Dermis microvascular lymphatic vessel endothelial cell (primary cell): ENCODE results near the gene YIPF2. TPM values are rescaled to one million over a fixed set of nuclear protein-coding genes. Genes with fewer than 3 reads are reported as not detected.
"Not testable (repeated sequence)": the region's sequence is repeated elsewhere in the genome, so short reads cannot be mapped to it uniquely, and the experiment has no call there.

Experiments used
- DNase-seq, 2 donors: peaks; one replicate each; pipeline versions ENCODE4 v3.0.0 to v3.0.0-alpha.2; 2010; ENCODE audit warnings: low read depth in 2 of 2
- total RNA-seq: library from RNA; depleted of rRNA; stranded (reverse); fragments of >200 nt; gene quantifications from 2 replicates; pipeline ENCODE4 v1.2.1, GENCODE V29; 2014

The YIPF2 gene
- total RNA-seq, 1 donor from 2014 or later = 71.2 TPM

DNA sequence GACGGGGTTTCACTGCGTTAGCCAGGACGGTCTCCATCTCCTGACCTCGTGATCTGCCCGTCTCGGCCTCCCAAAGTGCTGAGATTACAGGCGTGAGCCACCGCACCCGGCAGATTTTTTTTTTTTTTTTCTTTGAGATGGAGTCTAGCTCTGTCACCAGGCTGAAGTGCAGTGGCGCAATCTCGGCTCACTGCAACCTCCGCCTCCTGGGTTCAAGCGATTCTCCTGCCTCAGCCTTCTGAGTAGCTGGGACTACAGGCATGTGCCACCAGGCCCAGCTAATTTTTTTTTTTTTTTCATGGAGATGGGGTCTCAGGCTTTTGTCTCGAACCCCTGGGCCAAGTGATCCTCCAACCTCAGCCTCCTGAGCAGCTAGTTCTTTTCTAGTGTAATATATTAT lies 13.2 kb upstream of the YIPF2 start:
- DNase-seq = not testable (repeated sequence)

DNA sequence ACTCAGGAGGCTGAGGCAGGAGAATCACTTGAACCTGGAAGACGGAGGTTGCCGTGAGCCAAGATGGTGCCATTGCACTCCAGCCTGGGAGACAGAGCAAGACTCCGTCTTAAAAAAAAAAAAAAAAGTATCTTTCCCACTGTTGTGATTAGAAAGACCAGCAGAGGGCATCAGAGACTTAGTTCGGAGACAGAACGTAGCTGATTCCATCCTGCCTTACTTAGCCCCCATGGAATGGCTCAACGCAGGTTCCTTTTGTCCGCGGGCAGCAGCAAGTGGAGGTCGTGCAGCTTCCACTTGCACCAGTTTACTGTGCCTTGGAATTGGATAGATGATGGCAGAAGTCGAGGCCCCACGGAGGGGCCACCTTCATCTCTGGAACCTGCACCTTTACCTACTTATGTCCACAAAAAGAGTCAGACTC lies 8.2 kb upstream of the YIPF2 start:
- DNase-seq = peak; percentile 66 to 81

DNA sequence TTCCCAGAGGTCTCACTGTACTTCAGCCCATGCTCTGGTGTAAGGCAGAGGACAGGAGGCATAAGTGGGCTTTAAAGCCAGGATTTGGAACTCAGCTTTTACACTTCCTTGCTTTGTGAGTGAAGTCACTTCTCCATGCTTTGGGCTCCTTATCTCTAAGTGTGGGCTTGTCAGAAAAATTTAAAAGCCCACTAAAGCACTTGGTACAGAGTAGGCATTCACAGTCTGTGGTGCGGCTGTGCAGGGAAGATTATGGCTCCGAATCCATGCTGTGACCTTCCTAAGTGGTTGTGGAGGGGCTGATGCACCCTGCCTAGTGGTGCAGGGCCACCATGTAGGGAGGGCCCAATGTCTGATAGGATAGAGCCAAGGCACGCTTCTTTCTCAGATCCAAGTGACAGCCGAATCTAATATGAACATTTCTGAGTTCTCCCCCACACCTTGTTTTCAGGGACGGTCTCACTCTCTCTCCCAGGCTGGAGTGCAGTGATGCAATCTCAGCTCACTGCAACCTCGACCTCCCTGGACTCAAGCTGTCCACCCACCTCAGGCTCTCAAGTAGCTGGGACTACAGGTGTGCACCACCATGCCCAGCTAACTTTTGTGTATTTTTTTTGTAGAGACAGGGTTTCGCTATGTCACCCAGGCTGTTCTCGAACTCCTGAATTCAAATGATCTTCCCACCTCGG lies 7.1 kb upstream of the YIPF2 start:
- no peak for DNase-seq

DNA sequence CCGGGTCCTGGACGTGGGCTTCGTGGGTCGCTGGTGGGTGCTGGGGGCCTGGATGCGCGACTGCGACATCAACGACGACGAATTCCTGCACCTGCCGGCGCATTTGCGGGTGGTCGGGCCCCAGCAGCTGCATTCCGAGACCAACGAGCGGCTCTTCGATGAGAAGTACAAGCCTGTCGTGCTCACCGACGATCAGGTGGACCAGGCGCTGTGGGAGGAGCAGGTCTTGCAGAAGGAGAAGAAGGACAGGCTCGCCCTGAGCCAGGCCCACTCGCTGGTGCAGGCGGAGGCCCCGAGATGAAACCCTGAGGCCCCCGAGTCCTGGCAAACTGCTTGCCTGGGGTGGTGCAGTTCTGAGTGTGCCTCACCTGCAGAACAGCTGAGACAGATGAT lies 959 bp upstream of the YIPF2 start:
- no peak for DNase-seq

DNA sequence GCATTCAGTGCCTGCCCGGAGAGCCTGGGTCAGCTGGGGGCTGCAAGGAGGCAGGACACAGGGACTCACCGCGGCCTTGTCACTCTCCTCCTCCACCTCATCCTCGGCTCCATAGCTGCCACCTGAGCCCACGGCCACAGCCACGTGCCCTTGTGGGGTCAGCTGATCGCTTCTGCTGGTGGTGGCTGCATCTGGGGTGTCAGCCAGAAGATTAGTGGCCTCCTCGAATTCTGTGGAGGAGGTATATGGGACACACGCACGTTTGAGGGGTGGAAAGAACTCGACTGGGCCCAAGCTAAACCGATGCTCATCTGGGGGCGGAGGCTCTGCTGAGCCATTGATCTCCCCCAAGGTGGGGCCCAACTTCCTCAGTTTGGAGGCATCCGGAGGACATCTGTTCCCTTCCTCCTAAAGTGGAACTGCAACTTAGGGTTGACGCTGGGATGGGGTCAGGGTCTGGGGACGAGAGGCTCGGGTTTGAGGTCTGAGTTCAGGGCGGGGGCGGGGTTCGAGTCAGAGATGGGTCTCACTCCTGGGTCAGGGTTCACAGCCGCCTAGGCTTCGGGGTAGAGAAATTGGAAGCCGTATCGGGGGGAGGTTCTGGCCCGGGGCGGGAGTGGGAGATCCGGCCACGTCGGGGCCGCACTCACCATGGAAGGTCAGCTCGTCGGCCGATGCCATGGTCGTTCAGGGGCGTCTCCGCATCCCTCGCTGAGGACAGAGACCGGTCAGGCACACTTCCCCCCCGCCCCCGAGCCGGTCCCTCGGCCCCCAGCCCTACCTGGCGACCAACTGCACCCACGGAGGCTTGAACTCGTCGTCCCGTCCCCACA lies 493 bp downstream of the YIPF2 start:
- DNase-seq = no peak

DNA sequence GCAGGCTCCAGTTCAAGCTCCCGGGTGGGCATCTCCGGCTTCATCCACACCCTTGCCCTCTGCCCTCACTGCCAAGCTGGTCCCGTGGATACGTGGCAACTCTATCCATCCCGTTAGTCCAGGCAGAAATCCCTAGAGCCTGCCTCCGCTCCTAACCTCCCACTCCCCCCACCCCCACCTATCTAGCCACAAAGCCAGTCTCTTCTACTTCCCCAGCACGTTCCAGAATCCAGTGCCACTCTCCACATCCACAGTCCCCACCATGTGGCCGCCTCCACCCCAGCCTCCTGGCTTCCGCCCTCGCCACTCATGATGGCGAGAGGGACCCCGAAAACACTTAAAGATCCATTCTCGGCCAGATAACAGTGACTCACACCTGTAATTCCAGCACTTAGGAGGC lies 3.8 kb downstream of the YIPF2 start:
- DNase-seq = no peak

DNA sequence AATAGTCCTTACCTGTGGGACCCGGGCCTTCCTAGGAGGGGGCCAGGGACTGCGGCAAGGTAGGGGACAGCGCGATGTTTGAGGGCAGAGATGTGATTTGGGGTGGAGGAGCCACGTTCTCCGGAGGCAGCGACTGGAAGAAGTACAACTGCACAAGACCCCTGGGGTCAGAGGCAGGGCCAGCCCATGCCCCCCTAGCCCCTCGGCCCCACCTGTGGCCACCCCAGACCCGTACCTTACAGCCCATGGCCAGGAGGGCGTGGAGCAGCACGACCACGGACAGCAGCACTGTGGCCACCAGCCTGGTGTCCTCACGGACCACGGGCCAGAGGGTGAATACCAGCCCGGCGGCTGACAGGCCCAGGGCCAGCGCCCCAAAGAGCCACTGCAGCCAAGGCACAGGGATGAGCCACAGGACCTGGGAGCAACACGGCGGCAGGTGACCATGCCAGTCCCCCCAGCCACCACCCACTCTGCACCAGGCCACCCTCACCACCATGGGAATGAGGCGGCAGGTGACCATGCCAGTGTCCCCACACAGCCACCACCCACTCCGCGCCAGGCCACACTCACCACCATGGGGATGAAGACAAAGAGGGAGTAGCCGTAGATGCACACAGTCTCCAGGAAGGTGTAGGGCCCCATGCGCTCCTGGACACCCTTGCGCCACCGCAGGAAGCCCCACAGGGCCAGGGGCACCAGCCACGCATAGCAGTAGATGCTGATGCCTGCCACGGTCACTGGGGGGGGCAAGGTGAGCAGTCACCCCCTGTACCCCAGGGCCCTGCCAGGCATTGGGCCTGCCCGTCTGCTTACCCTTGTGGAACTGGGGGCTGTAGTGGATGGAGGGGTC lies 5.0 kb downstream of the YIPF2 start:
- DNase-seq = no peak

DNA sequence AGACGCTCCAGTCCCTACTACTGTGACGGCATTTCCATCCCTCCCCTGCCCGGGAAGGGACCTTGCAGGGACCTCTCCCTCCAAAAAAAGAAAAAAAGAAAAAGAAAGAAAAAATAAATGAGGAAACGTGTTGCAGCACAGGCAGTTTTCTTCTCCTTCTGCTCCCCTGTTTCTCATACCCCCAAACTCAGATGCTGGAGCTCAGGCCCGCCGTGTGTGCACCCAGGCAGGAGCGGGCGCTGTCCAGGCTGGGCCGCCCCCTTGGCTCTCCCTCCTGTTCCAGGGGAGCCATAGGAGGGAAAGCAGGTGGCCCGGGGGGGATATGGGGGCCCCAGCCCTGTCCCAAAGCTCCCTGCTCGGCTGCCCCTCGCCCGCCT lies 5.8 kb downstream of the YIPF2 start:
- DNase-seq = no peak

DNA sequence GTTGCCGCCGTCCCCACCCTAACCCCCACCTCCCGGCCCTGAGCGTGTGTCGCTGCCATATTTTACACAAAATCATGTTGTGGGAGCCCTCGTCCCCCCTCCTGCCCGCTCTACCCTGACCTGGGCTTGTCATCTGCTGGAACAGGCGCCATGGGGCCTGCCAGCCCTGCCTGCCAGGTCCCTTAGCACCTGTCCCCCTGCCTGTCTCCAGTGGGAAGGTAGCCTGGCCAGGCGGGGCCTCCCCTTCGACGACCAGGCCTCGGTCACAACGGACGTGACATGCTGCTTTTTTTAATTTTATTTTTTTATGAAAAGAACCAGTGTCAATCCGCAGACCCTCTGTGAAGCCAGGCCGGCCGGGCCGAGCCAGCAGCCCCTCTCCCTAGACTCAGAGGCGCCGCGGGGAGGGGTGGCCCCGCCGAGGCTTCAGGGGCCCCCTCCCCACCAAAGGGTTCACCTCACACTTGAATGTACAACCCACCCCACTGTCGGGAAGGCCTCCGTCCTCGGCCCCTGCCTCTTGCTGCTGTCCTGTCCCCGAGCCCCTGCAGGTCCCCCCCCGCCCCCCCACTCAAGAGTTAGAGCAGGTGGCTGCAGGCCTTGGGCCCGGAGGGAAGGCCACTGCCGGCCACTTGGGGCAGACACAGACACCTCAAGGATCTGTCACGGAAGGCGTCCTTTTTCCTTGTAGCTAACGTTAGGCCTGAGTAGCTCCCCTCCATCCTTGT lies 6.4 kb downstream of the YIPF2 start:
- DNase-seq = no peak

DNA sequence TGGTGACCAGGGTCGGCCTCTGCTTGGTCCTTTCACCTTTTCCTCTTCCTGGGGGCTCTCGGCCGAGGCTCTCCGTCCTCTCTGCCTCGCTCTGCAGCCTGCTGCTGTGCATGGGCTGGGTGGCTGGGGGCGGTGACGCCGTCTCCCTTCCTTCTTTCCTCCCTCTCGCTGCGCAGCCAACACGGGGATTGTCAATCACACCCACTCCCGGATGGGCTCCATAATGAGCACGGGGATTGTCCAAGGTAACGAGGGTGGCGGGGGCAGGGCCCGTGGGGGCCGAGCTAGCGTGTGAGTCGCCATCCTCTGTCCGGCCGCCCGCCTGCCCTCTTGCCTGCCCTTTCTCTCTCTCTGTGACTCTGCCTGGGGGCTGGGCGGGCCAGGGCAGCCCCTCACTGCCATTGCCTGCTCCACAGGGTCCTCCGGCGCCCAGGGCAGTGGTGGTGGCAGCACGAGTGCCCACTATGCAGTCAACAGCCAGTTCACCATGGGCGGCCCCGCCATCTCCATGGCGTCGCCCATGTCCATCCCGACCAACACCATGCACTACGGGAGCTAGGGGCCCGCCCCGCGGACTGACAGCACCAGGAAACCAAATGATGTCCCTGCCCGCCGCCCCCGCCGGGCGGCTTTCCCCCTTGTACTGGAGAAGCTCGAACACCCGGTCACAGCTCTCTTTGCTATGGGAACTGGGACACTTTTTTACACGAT lies 7.1 kb downstream of the YIPF2 start:
- no peak for DNase-seq

DNA sequence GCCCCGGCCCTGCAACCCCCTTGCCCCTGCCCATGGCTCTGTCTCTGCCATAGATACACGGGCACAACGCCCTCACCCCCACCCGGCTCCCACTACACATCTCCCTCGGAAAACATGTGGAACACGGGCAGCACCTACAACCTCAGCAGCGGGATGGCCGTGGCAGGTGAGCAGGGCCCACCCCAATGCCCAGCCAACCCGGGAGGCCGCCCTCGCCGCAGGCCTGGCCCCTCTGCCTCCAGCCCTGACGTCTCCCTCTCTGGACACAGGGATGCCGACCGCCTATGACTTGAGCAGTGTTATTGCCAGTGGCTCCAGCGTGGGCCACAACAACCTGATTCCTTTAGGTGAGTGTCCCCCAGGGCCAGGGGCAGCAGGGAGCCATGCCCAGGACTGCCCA lies 7.7 kb downstream of the YIPF2 start:
- no peak for DNase-seq

DNA sequence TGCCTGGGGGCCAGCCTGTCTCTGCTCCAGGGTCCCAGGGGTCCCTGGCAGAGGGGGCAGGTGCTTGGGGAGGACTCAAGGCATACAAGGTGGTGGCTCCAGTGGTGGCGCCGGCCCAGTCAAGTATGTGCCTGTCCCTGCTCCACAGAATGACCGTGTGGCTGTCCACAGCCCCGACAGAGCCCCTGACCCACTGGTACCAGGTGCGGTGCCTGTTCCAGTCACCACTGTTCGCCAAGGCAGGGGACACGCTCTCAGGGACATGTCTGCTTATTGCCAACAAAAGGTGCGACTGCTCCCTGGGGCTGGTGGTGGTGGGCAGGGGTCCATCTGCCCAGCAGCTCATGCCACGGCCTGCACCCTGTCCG lies 8.2 kb downstream of the YIPF2 start:
- no peak for DNase-seq

DNA sequence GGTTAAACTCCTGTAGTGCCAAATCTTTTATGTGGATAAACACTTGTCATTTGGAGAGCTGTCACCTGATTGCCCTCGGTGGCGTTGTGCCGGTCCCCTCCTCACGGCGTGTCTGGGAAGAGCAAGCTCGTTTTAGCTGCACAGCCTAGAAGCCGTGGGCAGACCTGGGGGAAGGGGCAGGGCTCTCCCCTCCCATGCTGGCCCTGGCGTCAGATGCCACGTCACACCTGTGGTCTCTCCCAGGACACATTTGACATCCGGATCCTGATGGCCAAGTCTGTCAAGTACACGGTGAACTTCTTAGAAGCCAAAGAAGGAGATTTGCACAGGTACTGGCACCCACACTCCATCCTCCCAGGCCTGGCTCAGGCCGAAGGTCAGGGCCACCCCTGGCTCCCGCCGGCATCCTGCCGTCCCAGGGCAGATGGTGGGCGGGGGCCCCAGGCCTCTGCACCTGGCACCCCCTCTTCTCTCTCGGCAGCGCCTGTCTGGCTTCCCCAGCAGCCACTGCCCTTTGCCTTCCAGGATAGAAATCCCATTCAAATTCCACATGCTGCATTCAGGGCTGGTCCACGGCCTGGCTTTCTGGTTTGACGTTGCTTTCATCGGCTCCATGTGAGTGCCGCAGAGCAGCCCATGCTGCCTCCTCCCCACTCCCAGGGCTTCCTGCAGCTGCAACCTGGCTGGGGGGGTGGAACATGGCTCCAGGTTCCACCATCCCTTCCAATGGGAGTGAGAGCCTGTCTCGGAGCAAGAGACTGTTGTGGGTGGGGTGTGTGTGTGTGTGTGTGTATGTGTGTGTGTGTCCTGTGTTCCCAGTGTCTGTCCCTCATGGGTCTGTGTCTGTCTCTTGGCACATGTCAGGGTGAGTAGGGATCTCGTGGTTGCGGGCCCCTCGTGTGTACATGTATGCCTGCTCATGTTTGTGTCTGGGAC lies 8.8 kb downstream of the YIPF2 start:
- no peak for DNase-seq

DNA sequence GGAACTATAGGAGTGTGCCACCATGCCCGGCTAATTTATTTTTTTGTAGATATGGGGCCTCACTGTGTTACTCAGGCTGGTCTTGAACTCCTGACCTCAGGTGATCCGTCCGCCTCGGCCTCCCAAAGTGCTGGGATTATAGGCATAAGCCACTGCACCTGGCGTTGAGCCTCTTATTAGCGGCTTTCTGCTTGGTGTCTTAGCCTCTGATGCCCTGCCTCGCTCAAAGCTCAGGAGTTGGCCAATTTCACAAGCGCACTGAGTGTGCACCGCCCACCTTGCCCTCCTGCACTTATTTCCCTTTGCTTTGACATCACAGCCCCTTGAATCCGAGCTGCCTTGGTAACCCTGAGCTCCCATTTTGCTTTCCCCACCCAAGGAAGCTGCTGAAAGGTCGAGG lies 10.1 kb downstream of the YIPF2 start:
- no peak for DNase-seq

DNA sequence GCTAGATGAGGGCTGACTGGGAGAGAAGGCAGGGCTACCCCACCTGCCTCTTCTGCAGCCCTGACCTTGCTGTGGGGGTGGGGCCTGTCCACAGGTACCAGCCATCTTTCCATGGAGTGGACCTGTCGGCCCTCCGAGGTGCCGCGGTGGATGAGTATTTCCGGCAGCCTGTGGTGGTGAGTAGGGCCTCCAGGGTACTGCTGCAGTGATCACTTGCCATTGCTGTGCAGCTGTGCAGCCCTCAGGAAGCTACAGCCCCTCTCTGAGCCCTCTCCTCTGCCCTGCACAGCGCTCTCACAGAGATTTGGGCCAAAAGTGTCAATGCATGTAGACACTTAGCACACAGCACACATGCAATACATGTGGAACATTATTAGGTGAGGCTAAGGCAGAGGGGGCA lies 11.8 kb downstream of the YIPF2 start:
- DNase-seq = no peak

DNA sequence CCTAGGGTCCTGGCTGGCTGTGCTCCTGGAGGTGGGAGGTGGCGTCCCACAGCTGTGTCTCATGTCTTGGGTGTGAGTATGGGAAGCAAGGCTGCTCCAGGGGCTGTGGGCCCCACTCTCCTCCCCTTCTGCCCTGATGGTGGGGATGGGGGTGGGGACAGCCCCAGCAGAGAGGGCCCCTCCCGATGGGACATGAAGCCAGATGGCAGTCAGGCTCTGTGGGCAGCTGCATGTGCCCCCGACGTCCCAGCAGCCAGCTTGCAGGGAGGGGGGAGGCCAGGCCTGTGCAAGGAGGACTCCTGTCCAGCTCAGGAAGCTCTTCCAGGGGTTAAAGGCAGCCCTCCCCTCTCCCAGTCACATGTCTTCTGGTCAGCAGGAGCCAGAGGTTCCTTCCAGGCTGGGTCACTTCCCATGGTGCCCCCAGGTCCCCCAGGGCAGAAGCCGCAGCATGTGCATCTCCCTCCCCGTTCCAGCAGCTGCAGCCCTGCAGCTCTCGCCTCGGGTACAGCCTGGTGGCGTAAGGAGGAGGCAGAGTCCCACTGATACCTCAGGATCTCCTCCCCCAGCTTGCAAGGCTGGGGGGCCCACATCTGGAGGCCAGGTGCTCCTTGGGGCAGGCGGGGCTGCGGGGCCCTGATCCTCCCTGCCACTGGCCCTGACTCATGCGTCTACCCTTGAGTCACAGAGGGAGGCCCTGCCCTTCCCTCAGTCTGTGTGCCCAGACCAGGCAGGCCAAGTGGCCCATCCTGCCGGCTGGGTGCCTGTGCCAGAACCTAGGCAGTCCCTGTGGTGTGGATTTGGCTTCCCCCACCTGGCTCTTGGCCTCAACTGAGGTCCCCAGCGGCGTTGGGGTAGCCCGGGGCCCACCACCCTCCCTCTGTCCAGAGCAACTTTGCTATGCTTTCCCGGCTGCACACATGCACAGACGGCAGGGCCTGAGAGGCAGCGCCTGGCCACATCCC lies 13.0 kb downstream of the YIPF2 start:
- DNase-seq = no peak

DNA sequence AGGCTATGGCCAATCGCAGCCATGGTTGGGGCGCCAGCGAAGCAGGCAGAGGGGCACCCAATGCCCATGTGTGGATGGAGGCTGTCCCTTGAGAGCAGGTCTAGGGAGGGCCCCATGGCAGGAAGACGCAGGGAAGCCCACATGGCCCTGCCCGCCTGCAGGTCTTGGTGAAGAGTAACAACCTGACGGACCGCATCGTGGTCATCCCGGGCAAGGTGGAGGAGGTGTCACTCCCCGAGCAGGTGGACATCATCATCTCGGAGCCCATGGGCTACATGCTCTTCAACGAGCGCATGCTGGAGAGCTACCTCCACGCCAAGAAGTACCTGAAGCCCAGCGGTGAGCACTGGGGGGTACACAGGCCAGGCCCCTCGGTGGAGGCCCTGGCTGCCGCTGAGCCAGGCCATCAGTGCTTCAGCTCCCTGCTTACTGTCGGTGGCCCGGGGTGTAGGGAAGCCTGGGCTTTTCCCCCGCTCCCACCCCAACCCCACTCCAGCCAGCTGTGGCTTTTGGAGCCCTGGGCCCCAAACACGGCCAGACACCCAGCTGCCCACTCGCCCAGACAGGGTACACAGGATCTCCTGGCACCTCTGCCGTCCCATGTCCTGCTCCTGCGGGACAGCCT lies 14.6 kb downstream of the YIPF2 start:
- DNase-seq = no peak

DNA sequence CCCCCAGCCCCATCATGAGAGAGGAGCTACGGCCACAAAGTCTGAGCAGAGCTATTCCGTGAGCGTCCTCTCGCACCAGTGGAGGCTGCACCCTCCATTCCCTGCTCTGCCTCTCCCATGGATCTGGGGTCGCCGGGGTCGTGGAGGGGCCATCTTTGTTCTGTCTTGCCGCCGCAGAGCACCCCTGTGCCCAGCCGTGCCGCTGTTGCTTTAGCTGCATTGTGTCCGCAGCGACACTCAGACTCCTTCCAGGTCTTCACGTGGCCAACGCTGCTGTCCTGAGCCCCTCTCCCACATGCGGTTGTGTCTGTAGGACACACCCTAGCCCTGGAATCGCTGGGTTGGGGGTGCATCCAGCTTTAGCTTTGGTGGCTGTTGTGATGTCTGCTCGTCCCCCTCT lies 15.8 kb downstream of the YIPF2 start:
- no peak for DNase-seq
